IPS-11a (cell line): ENCODE measurements around the gene ANAPC15.
"Not testable (repeated sequence)": the region's sequence is repeated elsewhere in the genome, so short reads cannot be mapped to it uniquely, and the experiment has no call there.

Experiments
- H3K4me3 ChIP-seq: one replicate; pipeline ENCODE4 v1.5.1; 2013; ENCODE audit warnings: low read depth, low read length, control low read depth

ANAPC15 gene

GRCh38 chr11:72112143-72112977, at the start of gene ANAPC15:
TSS of gene ANAPC15 (minus strand) at chr11:72112695. CDS start at chr11:72111276, 1,419 bp downstream.
- peak within 1 kb of the TSS; percentile 86 for H3K4me3 ChIP-seq

- no peak overlapping the region for H3K4me3 ChIP-seq
These were observed 47.8 kb upstream of the ANAPC15 start for GRCh38 chr11:72160319-72160718.

GRCh38 chr11:72157131-72157530, 44.6 kb upstream of the ANAPC15 start:
- H3K4me3 ChIP-seq = no peak overlapping the region

- no peak overlapping the region for H3K4me3 ChIP-seq
These were observed 43.3 kb upstream of the ANAPC15 start for GRCh38 chr11:72155751-72156150.

- H3K4me3 ChIP-seq = no peak overlapping the region
These were observed 42.3 kb upstream of the ANAPC15 start for GRCh38 chr11:72154816-72155215.

GRCh38 chr11:72153874-72154273, 41.4 kb upstream of the ANAPC15 start:
- H3K4me3 ChIP-seq = not testable (repeated sequence)

- no peak overlapping the region for H3K4me3 ChIP-seq
These were observed 38.4 kb upstream of the ANAPC15 start for GRCh38 chr11:72150882-72151281.

- H3K4me3 ChIP-seq = no peak overlapping the region
These were observed 34.1 kb upstream of the ANAPC15 start for GRCh38 chr11:72146625-72147024.

GRCh38 chr11:72144807-72145565, 32.5 kb upstream of the ANAPC15 start:
- H3K4me3 ChIP-seq = no peak overlapping the region

- H3K4me3 ChIP-seq = not testable (repeated sequence)
These were observed 30.0 kb upstream of the ANAPC15 start for GRCh38 chr11:72142543-72142942.

GRCh38 chr11:72142086-72142485, 29.6 kb upstream of the ANAPC15 start:
- H3K4me3 ChIP-seq = not testable (repeated sequence)

- H3K4me3 ChIP-seq = no peak overlapping the region
These were observed 28.6 kb upstream of the ANAPC15 start for GRCh38 chr11:72141066-72141465.

- no peak overlapping the region for H3K4me3 ChIP-seq
These were observed 28.2 kb upstream of the ANAPC15 start for GRCh38 chr11:72140661-72141060.

- H3K4me3 ChIP-seq = no peak overlapping the region
These were observed 27.0 kb upstream of the ANAPC15 start for GRCh38 chr11:72139500-72139899.

GRCh38 chr11:72138821-72139390, 26.4 kb upstream of the ANAPC15 start:
- no peak overlapping the region for H3K4me3 ChIP-seq

- H3K4me3 ChIP-seq = no peak overlapping the region
These were observed 24.3 kb upstream of the ANAPC15 start for GRCh38 chr11:72136684-72137262.

GRCh38 chr11:72135891-72136683, 23.6 kb upstream of the ANAPC15 start:
- no peak overlapping the region for H3K4me3 ChIP-seq

GRCh38 chr11:72135473-72135872, 23.0 kb upstream of the ANAPC15 start, which contains the start of gene FOLR3:
TSS of gene FOLR3 (plus strand) at chr11:72135725. CDS start at chr11:72135953, 228 bp downstream.
- H3K4me3 ChIP-seq = not testable (repeated sequence)

GRCh38 chr11:72132646-72133045, 20.2 kb upstream of the ANAPC15 start:
- H3K4me3 ChIP-seq = no peak overlapping the region

GRCh38 chr11:72129381-72129780, 16.9 kb upstream of the ANAPC15 start:
- H3K4me3 ChIP-seq = no peak overlapping the region
